HG03196 (cell line): Measurements from ENCODE around the gene ENTREP1.
"Not testable (repeated sequence)": the region's sequence is repeated elsewhere in the genome, so short reads cannot be mapped to it uniquely, and the experiment has no call there.

Source experiments
- ATAC-seq: cut with Tn5 transposase; IDR thresholded peaks from one replicate; pipeline ENCODE4 v1.9.1; 2021; ENCODE audit not compliant: unreplicated experiment

Gene ENTREP1

DNA sequence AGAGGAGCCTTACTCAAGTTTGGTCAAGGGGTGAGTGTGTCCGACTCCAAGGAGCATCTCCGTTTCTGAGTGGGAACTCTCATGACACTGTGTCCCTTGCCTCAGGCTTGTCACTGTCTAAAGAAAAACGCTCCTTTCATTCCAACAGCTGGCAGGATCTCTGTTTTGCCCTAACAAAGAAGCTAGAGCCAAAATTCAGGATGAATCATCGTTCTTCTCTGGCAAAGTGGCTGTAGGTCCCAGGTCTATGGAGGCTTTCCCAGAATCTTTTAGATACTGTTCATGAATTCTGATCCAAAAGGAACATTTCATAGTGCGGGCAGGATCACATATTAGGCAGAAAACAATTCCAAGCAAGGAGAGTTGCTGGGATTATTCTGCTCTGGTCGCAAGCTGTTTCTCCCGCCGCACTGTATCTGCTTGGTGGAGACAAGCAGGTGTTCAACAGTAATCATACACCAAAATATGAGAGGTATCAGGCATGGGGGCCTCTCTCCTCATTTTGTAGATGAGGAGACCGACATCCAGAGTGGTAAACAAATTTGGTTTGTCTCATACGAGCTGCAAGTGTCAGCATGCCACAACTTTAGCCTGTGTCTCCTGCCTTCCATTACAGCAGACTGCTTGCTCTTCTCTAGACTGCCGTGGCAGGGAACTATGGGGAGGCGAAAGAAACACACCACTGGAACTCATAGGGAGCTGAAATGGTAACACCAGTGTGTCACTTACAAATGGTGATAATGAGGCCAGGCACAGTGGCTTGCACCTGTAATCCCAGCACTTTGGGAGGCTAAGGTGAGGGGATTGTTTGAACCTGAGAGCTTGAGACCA, 72.6 kb downstream of the ENTREP1 start:
- ATAC-seq: no peak

DNA sequence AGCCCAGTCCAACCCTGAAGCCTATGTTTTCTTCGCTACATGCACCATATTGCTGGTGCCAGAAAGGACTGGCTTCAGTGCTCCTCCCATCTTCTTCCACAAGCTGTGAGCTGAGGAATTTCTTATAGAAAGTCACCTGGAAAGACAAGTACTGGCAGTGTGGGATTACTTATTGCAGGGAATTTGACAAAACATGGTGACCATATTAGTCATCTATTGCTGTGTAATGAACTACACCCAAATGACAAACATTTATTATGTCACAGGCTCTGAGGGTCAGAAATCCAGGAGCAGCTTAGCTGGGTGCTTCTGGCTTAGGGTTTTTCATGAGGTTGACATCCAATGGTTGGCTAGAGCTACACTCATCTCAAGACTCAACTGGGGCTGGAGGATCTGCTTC, 75.5 kb downstream of the ENTREP1 start:
- ATAC-seq: no peak

- ATAC-seq: not testable (repeated sequence)
These were observed 84.9 kb downstream of the ENTREP1 start for GRCh38 chr9:69409936-69410335.

- no peak for ATAC-seq
These were observed 86.2 kb downstream of the ENTREP1 start for GRCh38 chr9:69411246-69411645.

- no peak for ATAC-seq
These were observed 87.1 kb downstream of the ENTREP1 start for GRCh38 chr9:69411931-69412740.

GRCh38 chr9:69412741-69413150, 87.7 kb downstream of the ENTREP1 start:
- ATAC-seq: no peak

DNA sequence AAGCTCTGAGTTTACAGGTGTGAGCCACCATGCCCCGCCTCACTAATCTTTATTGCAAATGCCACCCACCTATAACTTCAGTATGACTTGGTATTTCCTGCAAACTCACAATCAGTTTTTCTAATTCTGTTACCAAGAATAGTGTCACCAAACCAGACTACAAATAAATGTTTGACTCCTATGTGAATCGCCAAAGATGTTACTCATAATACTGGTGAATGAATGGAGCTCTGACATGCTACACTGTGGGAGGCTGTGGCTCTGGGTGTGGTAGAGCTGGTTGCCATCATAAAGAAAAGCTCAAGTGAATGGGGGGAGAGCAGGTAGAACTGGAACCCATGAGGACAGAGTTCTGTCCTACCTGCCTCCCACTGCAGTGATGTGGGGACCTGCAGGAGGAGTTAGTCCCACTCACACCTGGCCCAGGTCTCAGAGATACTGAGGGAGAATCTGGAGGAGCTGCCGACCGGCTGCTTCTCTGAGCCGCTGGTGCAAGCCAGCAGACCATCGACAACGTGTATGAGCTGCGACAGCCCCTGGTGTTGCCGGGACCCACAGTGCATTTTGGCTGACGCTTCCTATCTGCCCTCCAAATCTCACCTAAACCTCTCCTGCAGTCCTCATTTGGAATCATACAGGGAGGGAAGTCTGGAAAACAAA, 95.7 kb downstream of the ENTREP1 start:
- no peak for ATAC-seq

DNA sequence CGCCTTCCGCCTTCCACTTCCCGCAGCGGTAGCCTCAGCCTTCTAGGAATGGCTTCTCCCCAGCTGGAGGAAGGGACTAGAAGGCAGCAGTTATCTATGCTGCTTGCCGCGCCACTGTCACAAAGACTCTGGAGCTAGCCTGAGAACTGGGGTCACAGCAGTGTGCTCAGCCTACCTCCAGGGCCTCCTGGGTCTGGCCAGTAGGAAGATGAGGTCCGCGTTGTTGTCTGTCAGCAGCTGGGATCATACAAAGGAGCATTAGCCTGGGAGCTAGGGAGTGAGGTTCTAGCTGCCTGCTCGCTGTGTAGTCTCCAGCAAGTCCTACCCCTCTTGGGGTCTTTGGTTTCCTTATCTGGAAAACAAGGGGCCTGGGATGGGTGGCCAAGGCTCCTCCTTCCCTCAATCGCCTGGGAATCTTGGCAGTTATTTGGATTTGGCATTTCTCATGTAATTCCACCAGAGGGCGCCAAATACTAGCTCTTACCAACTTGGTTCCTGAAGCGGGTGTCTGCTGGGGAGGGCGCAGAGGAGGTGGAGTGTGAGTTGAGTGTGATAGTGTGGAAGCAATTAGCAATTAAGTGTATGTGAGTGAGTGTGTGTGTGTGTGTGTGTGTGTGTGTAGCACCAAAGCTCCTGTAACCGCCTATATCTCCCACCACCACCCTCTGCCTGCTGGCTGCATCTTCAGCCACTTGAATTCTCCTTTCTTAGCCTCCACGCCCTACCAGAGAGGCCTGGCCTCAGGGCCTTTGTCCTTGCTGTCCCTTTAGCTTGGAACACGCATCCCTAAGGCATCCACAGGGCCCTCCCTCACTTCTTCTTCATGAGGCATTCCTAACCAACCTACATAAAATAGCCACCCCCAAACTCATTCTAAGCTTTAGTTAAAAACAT, 97.1 kb downstream of the ENTREP1 start:
- no peak for ATAC-seq

GRCh38 chr9:69425136-69425801, 100.3 kb downstream of the ENTREP1 start:
- ATAC-seq: no peak

DNA sequence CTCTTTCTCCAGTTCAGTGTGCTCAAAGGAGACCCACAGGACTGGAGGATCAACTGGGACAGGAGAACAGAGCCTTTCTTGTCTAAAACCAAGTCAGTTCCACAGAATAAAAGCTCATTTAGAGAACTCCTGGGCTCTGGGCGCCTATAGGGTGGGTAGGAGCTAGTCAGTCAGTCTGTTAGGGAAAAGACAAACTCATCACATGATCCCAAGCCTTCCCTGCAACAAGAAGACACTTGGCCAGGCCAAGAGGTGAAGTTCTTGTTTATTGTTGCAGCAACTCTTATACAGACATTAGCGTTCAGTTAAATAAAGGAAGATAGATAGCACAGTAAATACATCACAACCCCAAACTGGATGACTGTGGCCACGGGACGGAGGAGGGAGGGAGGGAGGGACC, 102.3 kb downstream of the ENTREP1 start:
- ATAC-seq: no peak

- no peak for ATAC-seq
These were observed 103.2 kb downstream of the ENTREP1 start for GRCh38 chr9:69428017-69428785.

- no peak for ATAC-seq
These were observed 104.3 kb downstream of the ENTREP1 start for GRCh38 chr9:69429281-69429680.

GRCh38 chr9:69430206-69430605, 105.2 kb downstream of the ENTREP1 start:
- ATAC-seq: no peak

DNA sequence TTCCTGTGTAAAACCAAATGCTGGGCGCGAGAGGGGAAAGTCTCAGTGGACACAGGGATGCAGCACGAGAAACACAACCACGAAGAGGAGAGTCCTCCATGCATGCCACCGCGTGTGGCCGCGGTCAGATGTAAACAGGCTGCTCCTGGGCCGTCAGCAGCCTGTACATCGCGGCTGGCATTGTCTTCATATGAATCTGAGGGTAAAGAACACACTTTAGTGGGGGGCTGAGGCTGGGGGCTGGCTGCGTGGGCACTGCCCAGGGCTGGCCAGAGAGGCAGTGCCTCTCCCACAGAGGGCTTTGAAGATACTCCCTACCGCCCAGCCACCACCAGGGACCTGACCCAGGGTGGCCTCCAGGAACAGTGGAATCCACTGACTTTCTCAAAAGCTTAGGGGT, 106.2 kb downstream of the ENTREP1 start:
- ATAC-seq: no peak

- ATAC-seq: no peak
These were observed 106.8 kb downstream of the ENTREP1 start for GRCh38 chr9:69431777-69432176.

GRCh38 chr9:69432623-69433022, 107.6 kb downstream of the ENTREP1 start:
- no peak for ATAC-seq

- no peak for ATAC-seq
These were observed 108.4 kb downstream of the ENTREP1 start for GRCh38 chr9:69433392-69433791.

GRCh38 chr9:69433968-69434367, 109.0 kb downstream of the ENTREP1 start:
- ATAC-seq: no peak

- not testable (repeated sequence) for ATAC-seq
These were observed 114.6 kb downstream of the ENTREP1 start for GRCh38 chr9:69439654-69440053.
